GM04503 (cell line): ENCODE data around the gene ISG15.

ENCODE experiments used
- DNase-seq: peaks from one replicate; pipeline ENCODE4 v3.0.0-alpha.2; 2012; ENCODE audit warnings: low read depth

The ISG15 gene

GRCh38 chr1:1061682-1062345, 48.5 kb downstream of the ISG15 start:
- DNase-seq, result no peak

- no peak for DNase-seq
Measured at GRCh38 chr1:1062348-1063163, 49.3 kb downstream of the ISG15 start.

GRCh38 chr1:1063261-1063944, 50.1 kb downstream of the ISG15 start:
- DNase-seq, result no peak
